ENCODE results near the gene POLR2H. TPM values are rescaled to one million over a fixed set of nuclear protein-coding genes. Genes with fewer than 3 reads are reported as not detected.
A peak's percentile ranks its signal among the peaks of the same experiment; 100 is the strongest.

POLR2H gene
- total RNA-seq, result 26.0 TPM

GRCh38 chr3:184361532-184361931 lies at the start of gene POLR2H, which contains the start of gene CLCN2:
Gene POLR2H, plus strand, starts transcription at chr3:184361710. Its CDS starts 1,783 bp downstream, at chr3:184363493.
Gene CLCN2, minus strand, starts transcription at chr3:184361605. Its CDS starts 126 bp downstream, at chr3:184361479.
- H3K36me3 ChIP-seq, result peaks cover 4 to 23% of the 10 kb centered on the region in 2 donors
- no peaks in the 10 kb centered on the region for H3K9me3 ChIP-seq
- intact Hi-C loops (cut with DNase I), result loop anchor here (1.0 to 10.0 kb wide), 5 partner anchors 26 to 413 kb away; partner anchors contain the start of genes ABCC5, ABCF3 and PSMD2
- peak within 1 kb of the TSS; percentile 64 to 78 for H3K4me3 ChIP-seq
- TF ChIP-seq CTCF (IDR thresholded peaks at IDR 0.05), result no peak
- peak within 1 kb of the TSS; percentile 99 to 100 for H3K27ac ChIP-seq
- no peak for DNase-seq (ENCODE audit: low spot score in 2 of 2)
- peaks cover 5 to 15% of the 10 kb centered on the region in 2 donors for H3K4me1 ChIP-seq
- no peaks in the 10 kb centered on the region for H3K27me3 ChIP-seq

DNA sequence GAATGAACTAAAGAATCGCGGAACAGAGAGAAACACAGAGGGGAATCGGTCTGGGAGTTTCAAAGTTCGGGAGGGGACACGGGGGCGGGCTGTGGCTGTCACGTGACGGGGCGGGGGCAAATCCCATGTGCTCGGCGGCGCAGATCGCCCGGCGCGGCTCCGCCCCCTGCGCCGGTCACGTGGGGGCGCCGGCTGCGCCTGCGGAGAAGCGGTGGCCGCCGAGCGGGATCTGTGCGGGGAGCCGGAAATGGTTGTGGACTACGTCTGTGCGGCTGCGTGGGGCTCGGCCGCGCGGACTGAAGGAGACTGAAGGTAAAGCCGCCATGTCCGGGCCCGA lies 47.2 kb upstream of the POLR2H start, which contains the start of gene EIF4G1:
Gene EIF4G1, plus strand, starts transcription at position 244 of the 337 bp plus-strand sequence. CDS start 1,191 bp downstream, outside the sequence.
- TF ChIP-seq CTCF (IDR thresholded peaks at IDR 0.05), result no peak
- Histone ChIP-seq H3K4me3 (peak within 1 kb of the TSS; percentile 76 to 79), H3K4me1 (peaks cover 17 to 33% of the 10 kb centered on the region in 2 donors), H3K27ac (peak within 1 kb of the TSS; percentile 95 to 98), H3K27me3 (no peaks in the 10 kb centered on the region), H3K9me3 (no peaks in the 10 kb centered on the region), H3K36me3 (peaks cover 11 to 20% of the 10 kb centered on the region in 2 donors)
- DNase-seq (ENCODE audit: low spot score in 2 of 2), result peak; percentile 78 to 96
- intact Hi-C loops (cut with DNase I), result loop anchor here (1.0 to 10.0 kb wide), 5 partner anchors 15 to 970 kb away; partner anchors contain the start of genes ALG3, AP2M1, EEF1AKMT4 and FAM131A

GRCh38 chr3:184314700-184315542 lies 46.6 kb upstream of the POLR2H start:
- H3K4me3 ChIP-seq, result peak overlapping the region; percentile 76 to 79
- H3K4me1 ChIP-seq, result peaks cover 21 to 39% of the 10 kb centered on the region in 2 donors
- H3K27me3 ChIP-seq, result no peaks in the 10 kb centered on the region
- TF ChIP-seq CTCF (IDR thresholded peaks at IDR 0.05), result no peak
- peak overlapping the region; percentile 95 to 98 for H3K27ac ChIP-seq
- peak; percentile 46 to 91 for DNase-seq (ENCODE audit: low spot score in 2 of 2)
- intact Hi-C loops (cut with DNase I), result loop anchor here (1.0 to 10.0 kb wide), 6 partner anchors 16 to 970 kb away; partner anchors contain the start of genes ALG3, AP2M1, EEF1AKMT4 and FAM131A
- H3K36me3 ChIP-seq, result peaks cover 9 to 20% of the 10 kb centered on the region in 2 donors
- no peaks in the 10 kb centered on the region for H3K9me3 ChIP-seq

DNA sequence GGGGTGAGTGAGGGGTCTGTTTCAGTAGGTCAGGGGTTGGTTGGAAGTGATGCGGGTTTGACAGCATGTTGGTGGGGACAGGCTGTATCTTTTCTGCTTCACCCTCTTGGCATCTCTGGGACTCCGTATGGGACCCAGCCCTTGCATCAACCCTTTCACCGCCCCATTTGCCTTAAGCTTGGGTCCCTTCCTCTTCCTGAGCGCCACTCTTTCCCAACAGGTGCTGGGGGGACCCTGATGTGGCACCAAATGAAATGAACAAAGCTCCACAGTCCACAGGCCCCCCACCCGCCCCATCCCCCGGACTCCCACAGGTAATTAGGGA lies 46.0 kb upstream of the POLR2H start:
- peaks cover 25 to 43% of the 10 kb centered on the region in 2 donors for H3K4me1 ChIP-seq
- no peak for DNase-seq (ENCODE audit: low spot score in 2 of 2)
- intact Hi-C loops (cut with DNase I), result loop anchor here (1.0 to 10.0 kb wide), 3 partner anchors 47 to 969 kb away; partner anchors contain the start of genes ALG3 and EEF1AKMT4
- H3K36me3 ChIP-seq, result peaks cover 12 to 21% of the 10 kb centered on the region in 2 donors
- peak overlapping the region; percentile 76 to 79 for H3K4me3 ChIP-seq
- H3K27ac ChIP-seq, result peak overlapping the region; percentile 95 to 98
- H3K27me3 ChIP-seq, result no peaks in the 10 kb centered on the region
- no peaks in the 10 kb centered on the region for H3K9me3 ChIP-seq
- no peak for TF ChIP-seq CTCF (IDR thresholded peaks at IDR 0.05)

DNA sequence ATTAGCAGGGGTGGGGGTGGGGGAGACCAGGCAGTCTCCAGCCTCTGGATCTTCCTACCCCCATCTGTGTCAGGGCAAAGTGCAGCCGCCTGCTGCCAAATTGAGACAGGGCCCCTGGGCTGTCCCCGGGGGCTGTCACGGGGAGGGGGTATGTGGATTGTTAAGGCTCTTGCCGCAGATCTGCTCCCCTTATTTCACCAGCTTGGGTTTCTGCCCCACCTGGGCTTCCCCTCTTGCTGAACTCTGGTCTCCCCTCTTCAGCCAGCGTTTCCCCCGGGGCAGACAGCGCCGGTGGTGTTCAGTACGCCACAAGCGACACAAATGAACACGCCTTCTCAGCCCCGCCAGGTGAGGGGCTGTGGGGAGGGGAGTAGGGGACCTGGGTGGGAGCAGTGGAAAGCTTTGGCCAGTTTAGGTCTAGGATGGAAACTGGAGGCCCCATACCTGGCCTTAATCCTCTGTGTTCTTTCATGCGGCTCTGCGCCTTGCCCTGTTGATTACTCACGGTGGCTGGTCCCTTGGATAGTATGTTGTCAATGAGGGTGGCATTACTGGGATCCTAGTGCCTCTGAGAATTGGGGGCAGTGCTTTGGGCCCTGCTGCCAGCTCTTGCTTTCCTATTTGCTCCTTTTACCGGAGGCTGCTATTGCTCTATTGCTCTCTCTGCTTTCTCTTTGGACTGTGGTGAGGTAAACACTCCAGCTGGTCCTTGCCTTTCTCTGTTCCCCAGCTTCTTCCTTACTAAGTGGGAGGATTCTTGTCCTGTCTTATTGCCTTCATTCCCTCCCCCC lies 45.4 kb upstream of the POLR2H start:
- no peak for TF ChIP-seq CTCF (IDR thresholded peaks at IDR 0.05)
- DNase-seq (ENCODE audit: low spot score in 2 of 2), result no peak
- intact Hi-C loops (cut with DNase I), result loop anchor here (1.0 to 10.0 kb wide), 3 partner anchors 46 to 969 kb away; partner anchors contain the start of genes ALG3 and EEF1AKMT4
- peaks cover 30 to 48% of the 10 kb centered on the region in 2 donors for H3K4me1 ChIP-seq
- no peaks in the 10 kb centered on the region for H3K9me3 ChIP-seq
- H3K36me3 ChIP-seq, result peaks cover 17 to 27% of the 10 kb centered on the region in 2 donors
- H3K4me3 ChIP-seq, result peak overlapping the region; percentile 76 to 79
- peak overlapping the region; percentile 95 to 98 for H3K27ac ChIP-seq
- no peaks in the 10 kb centered on the region for H3K27me3 ChIP-seq
